Measurements from ENCODE around the gene RGPD6.
"Not testable (repeated sequence)": the region's sequence is repeated elsewhere in the genome, so short reads cannot be mapped to it uniquely, and the experiment has no call there.

Gene RGPD6

DNA sequence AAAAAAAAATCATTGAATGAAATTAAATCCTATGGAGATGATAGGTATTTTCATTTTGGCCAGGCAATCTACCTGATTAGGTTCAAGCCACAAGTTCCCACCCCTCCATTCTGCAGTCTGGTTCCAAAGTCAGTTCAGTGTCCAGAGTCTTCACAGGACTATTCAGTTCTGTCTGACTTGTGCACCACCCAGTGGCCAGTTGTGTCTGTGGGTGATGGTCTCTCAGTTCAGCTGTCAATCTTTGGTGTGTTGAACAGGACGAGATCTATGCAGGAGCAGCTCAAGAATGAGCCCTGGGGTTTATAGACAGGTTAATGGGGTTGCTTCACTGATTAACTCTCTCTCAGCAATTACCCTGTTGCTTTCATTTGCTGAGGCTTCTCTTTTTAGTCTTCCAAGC lies 1.4 kb upstream of the RGPD6 start:
- H3K4me1 ChIP-seq (ENCODE audit: insufficient read depth, low read length); H3K36me3 ChIP-seq (ENCODE audit: insufficient read depth, low read length); H3K9ac ChIP-seq (ENCODE audit: low read depth, low read length); H3K9me3 ChIP-seq (ENCODE audit: control insufficient read depth, insufficient read depth, low read length): not testable (repeated sequence)

DNA sequence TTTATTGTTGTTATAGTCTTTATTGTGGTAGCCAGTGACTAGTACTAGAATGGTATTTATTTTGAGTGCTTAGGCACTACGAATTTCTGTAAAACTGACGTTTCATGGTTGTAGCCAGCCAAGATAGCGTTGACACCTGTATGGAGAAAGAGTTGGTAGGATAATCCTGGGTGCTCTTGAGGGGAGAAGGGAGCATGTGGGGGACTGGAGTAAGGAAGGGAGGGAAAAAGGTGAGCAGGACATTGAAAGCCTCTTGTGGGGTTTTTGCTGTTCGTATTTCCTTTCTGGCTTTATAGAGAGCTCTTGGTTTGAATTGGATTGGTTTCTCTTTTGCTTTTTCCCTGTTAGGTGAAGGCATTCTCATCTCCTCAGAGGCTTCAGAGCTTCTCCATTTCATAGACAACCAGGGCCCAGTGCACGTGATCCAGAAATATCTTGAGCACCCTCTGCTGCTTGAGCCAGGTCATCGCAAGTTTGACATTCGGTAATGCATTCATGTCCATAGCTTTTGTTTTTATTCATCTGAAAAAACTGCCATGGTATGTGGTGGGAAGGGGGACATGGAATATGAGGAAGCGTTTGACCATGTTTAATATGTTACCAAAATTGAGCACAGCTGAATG lies 77.2 kb downstream of the RGPD6 start:
- H3K36me3 ChIP-seq (ENCODE audit: insufficient read depth, low read length); H3K9me3 ChIP-seq (ENCODE audit: control insufficient read depth, insufficient read depth, low read length); H3K9ac ChIP-seq (ENCODE audit: low read depth, low read length); H3K4me1 ChIP-seq (ENCODE audit: insufficient read depth, low read length): not testable (repeated sequence)

DNA sequence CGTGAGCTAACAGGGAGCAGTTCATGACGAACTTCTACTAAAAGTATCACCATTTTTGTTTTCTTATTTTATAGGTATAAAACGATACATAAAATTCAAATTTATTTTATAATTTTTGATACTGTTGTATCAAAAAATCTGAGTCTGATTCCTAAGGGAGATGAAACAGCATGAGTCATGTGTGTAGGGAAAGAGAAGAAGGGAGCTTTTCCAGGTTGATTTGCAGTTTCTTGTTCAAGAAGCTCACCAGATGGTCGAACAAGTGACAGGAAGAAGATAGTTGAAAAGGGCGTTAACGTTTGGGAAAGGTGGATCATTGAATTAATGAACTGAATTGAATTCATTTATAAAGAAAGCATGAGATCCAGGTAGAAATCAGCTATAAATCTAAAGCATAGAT lies 81.0 kb downstream of the RGPD6 start:
- H3K9me3 ChIP-seq (ENCODE audit: control insufficient read depth, insufficient read depth, low read length); H3K9ac ChIP-seq (ENCODE audit: low read depth, low read length); H3K4me1 ChIP-seq (ENCODE audit: insufficient read depth, low read length); H3K36me3 ChIP-seq (ENCODE audit: insufficient read depth, low read length): not testable (repeated sequence)

DNA sequence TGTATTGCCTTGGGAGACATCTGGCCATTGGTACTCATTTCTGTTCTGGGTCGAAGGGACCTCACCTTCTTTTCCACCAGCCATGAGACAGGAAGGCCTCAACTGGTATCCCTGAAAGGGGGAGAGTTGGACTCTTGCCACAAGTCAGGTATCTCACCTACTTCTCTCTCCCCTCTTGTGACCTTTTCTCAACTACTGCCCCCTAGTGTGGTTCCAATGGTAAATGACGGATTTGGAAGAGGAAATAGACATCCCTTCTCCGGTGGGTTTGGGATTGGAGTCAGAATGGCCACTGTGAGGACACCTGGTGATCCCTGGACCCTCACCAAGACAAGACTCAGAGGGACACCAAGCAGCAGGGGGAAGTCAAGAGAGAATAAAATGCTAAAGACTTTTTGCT lies 82.5 kb downstream of the RGPD6 start:
- H3K4me1 ChIP-seq (ENCODE audit: insufficient read depth, low read length); H3K9me3 ChIP-seq (ENCODE audit: control insufficient read depth, insufficient read depth, low read length); H3K9ac ChIP-seq (ENCODE audit: low read depth, low read length); H3K36me3 ChIP-seq (ENCODE audit: insufficient read depth, low read length): not testable (repeated sequence)

DNA sequence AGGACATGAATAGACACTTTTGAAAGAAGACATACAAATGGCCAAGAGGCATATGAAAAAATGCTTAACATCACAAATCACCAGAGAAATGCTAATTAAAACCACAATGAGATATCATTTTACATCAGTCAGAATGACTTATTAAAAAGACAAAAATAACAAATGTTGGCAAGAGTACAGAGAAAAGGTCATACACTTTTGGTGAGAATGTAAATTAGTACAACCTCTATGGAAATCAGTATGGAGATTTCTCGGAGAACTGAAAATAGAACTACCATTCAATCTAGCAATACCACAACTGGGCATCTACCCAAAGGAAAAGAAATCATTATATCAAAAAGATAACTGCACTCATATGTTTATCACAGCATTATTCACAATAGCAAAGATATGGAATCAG lies 88.0 kb downstream of the RGPD6 start:
- H3K4me1 ChIP-seq (ENCODE audit: insufficient read depth, low read length); H3K36me3 ChIP-seq (ENCODE audit: insufficient read depth, low read length); H3K9me3 ChIP-seq (ENCODE audit: control insufficient read depth, insufficient read depth, low read length); H3K9ac ChIP-seq (ENCODE audit: low read depth, low read length): not testable (repeated sequence)

DNA sequence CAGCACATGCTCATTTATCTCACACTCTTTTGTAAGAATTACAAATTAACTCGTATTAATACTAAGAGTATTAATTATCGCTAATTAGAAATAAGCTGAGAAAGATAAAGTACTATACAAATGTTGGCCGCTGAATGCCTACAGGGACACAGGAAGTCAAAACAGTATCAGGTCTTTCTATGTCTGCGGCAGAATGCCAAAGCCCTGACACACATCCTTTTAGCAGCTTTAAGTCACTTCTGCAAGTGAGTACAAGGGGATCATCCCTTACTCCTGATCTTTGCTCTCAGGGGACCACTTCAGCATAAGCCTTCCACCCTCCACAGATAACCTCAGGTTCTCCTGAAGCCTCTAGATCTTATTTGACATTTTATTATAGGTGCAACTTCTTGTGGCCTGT lies 94.3 kb downstream of the RGPD6 start:
- not testable (repeated sequence) for H3K36me3 ChIP-seq (ENCODE audit: insufficient read depth, low read length); H3K4me1 ChIP-seq (ENCODE audit: insufficient read depth, low read length); H3K9ac ChIP-seq (ENCODE audit: low read depth, low read length); H3K9me3 ChIP-seq (ENCODE audit: control insufficient read depth, insufficient read depth, low read length)

DNA sequence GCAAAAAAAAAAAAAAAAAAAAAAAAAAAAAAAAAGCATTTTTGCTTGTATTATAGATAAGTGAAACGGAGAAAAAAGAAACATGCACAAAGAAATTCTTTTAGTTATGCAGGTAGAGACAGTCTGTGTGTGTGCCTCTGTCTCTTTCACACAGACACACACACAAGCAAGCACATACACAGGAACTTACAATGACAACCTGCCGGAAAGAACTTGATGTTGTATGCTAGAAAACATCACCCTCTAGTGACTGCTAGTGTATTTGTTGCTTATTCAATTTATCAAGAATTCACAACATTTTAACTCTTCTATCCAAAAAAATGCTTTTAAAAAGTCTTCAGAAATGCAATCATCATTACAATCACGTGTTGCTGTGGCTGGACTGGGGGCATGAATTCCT lies 95.8 kb downstream of the RGPD6 start:
- H3K9me3 ChIP-seq (ENCODE audit: control insufficient read depth, insufficient read depth, low read length); H3K36me3 ChIP-seq (ENCODE audit: insufficient read depth, low read length); H3K4me1 ChIP-seq (ENCODE audit: insufficient read depth, low read length); H3K9ac ChIP-seq (ENCODE audit: low read depth, low read length): not testable (repeated sequence)

DNA sequence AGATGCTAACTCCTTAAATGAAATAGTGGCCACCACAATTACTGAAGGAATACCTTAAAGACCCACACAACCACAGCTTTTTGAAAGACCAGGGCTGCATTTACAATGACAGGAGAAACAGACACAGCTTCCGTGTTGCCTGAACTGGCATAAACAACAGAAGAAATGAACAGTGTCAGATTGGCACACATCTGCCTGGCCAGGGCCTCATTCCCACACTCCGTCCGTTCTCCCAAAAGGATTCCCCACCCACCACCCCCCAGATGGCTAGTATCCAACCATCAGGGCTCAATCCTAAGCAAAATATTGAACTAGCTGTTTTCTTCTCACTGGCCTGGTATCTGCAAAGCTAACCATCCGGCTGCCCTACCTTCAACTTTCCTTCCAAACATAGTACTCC lies 96.9 kb downstream of the RGPD6 start:
- not testable (repeated sequence) for H3K36me3 ChIP-seq (ENCODE audit: insufficient read depth, low read length); H3K9ac ChIP-seq (ENCODE audit: low read depth, low read length); H3K4me1 ChIP-seq (ENCODE audit: insufficient read depth, low read length); H3K9me3 ChIP-seq (ENCODE audit: control insufficient read depth, insufficient read depth, low read length)

DNA sequence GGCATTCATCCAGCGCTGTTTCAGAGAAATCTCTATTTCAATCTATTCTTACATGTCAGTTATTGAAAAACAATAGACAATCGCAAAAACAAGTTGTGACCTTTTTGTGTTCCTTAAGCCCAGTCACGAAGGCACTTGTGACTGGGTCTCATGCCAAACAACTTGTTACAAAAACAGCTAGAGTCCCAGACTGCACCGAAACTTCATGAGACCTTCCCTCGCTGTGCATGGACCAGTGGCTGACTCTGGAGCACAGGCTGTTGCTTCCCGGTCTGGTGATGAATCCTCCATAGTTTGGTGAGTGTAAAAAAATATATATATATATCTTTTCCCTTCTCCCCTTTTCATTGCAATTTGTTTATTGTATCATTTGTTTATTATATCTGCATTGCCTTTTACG lies 99.7 kb downstream of the RGPD6 start:
- H3K36me3 ChIP-seq (ENCODE audit: insufficient read depth, low read length); H3K9ac ChIP-seq (ENCODE audit: low read depth, low read length); H3K9me3 ChIP-seq (ENCODE audit: control insufficient read depth, insufficient read depth, low read length); H3K4me1 ChIP-seq (ENCODE audit: insufficient read depth, low read length): not testable (repeated sequence)

DNA sequence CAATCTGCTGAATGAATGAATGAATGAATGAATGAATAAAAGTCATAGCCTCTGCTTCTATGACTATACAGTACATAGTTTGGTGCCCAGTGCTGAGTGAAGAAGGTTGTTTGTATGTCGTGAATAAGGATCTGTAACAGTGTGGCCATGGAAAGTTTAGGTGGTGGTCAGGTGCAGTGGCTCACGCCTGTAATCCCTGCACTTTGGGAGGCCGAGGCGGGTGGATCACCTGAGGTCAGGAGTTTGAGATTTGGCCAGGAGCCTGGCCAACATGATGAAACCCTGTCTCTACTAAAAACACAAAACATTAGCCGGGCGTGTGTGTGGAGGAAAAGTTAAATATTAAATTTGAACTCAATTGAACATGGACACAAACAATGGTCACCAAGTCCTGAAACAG lies 100.1 kb downstream of the RGPD6 start:
- H3K9ac ChIP-seq (ENCODE audit: low read depth, low read length); H3K36me3 ChIP-seq (ENCODE audit: insufficient read depth, low read length); H3K9me3 ChIP-seq (ENCODE audit: control insufficient read depth, insufficient read depth, low read length); H3K4me1 ChIP-seq (ENCODE audit: insufficient read depth, low read length): not testable (repeated sequence)

DNA sequence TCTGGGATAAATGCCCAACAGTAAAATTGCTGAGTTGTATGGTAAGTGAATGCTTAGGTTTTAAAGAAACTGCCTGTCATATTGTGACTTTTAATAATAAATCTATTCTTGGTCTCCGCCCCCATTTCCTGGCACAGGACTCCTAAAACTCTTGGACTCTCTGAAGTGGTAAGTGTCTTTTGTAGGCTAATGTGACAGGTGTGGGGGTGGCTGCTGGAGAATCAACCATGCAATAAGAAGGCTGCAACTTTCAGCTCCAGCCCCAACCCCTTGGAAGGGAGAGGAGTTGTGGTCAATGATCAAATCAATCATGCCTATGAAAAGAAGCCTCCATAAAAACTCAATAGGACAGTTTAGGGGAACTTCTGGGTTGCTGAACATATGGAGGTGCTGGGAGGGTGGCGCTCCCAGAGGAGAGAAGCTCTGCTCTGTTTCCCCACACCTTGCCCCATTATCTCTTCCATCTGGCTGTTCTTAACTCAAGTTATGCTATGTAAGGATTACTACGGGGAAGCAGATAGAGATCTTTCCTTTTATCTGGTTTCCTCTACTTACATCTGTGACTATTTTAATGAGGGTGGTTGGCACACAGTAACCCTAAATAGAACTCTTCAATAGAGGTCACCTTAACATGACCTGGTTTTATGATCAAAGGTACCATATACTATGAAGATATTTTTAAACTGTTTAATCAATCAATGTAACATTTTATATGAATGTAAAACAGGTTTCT lies 101.2 kb downstream of the RGPD6 start:
- H3K4me1 ChIP-seq (ENCODE audit: insufficient read depth, low read length); H3K36me3 ChIP-seq (ENCODE audit: insufficient read depth, low read length); H3K9me3 ChIP-seq (ENCODE audit: control insufficient read depth, insufficient read depth, low read length); H3K9ac ChIP-seq (ENCODE audit: low read depth, low read length): not testable (repeated sequence)

DNA sequence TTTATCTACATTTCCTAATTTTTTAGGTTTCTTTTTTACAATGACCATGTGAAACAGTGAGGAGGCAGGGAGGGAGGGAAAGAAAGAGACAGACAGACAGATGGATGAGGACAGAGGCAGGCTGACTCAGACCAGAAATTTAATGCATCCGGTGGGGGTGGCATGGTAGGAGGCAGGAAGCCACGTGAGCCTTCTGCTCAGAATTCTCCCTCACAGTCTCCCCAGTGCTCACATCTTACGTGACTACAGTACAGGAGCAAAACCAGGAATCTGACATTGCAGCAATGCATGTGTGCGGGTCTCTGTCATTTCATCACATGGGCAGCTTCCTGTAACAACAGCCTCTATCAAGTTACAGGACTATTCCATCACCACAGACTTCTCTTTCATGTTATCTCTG lies 102.1 kb downstream of the RGPD6 start:
- not testable (repeated sequence) for H3K9me3 ChIP-seq (ENCODE audit: control insufficient read depth, insufficient read depth, low read length); H3K9ac ChIP-seq (ENCODE audit: low read depth, low read length); H3K36me3 ChIP-seq (ENCODE audit: insufficient read depth, low read length); H3K4me1 ChIP-seq (ENCODE audit: insufficient read depth, low read length)

DNA sequence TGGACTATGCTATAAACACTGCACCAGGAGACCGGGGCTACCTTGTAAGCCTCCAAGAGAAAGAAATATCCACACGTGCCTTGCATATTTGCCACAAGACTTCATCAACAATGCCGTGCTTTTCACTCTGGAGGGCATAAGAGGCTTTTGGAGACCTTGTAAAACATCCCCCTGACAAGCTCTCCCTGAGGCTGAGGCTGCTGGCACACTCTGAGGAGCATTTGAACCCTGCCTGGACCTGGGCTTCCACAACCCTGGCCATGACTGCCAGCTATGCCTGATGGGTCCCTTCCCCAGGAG lies 104.0 kb downstream of the RGPD6 start:
- not testable (repeated sequence) for H3K4me1 ChIP-seq (ENCODE audit: insufficient read depth, low read length); H3K36me3 ChIP-seq (ENCODE audit: insufficient read depth, low read length); H3K9ac ChIP-seq (ENCODE audit: low read depth, low read length); H3K9me3 ChIP-seq (ENCODE audit: control insufficient read depth, insufficient read depth, low read length)

DNA sequence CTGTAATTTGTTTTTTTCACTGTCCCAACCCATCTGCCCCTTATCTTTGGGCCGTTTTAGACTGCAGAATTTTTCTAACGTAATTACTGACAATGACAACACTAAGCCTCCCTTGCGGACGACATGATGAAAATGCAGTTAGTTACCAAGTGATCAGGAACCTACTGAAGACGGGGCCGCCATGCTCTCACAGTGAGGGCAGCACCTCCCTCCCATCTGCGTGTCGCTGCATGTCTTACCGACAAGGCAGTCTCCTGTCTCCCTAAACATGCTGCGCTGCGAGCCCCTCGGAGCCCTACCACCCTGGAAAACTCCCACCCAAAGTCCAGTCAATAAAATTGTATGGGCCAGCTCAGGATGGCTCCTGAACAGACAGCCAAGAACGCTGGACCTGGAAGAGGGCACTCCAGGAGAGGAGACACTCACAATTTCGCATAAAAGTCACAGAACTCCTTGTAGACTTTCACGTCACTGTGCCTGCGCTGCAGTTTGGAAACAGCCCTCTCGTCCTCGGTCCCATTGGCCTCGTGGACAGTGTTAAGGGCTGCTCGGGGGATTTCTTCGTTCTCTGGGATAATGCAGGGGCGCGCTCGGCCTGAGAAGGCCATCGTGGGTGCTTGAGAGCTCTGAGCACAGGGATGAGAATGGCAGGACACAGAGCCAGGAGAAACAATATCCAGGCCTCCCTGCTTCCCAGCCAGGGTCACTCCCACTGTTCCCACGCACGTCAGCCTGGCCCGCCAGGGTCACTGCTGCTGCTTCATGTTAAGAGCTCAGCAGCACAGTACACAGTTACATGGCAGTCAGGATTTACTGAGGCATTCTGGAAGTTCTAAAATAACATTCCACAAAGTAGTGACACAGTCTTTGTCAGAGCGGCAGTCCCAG lies 104.6 kb downstream of the RGPD6 start, which contains the start of gene LIMS4:
LIMS4 (minus strand) TSS at position 646 of the 888 bp plus-strand sequence; CDS start at position 608, 38 bp downstream.
- not testable (repeated sequence) for H3K9ac ChIP-seq (ENCODE audit: low read depth, low read length); H3K36me3 ChIP-seq (ENCODE audit: insufficient read depth, low read length); H3K4me1 ChIP-seq (ENCODE audit: insufficient read depth, low read length); H3K9me3 ChIP-seq (ENCODE audit: control insufficient read depth, insufficient read depth, low read length)

DNA sequence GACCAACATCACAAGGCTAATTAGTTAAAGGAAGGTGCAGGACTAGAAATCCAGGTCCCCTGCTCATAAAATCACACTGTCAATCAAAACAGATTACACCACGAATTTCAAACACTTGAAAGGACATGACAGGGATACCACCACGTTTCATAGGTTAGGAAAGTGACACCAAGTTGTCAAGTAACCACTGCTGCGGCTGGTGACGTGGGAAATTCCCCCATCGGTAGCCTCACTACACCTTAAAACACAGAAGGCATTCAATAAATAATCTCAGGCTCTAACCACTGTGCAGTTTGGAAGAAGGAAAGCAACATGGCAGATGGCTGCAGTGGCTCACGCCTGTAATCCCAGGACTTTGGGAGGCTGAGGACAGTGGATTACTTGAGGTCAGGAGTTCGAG lies 108.1 kb downstream of the RGPD6 start:
- H3K36me3 ChIP-seq (ENCODE audit: insufficient read depth, low read length); H3K9ac ChIP-seq (ENCODE audit: low read depth, low read length); H3K9me3 ChIP-seq (ENCODE audit: control insufficient read depth, insufficient read depth, low read length); H3K4me1 ChIP-seq (ENCODE audit: insufficient read depth, low read length): not testable (repeated sequence)

Measured in ES-I3 (cell line).